Activated naive CD8-positive, alpha-beta T cell treated with anti-CD3 and anti-CD28 coated beads for 36 hours (primary cell): ENCODE measurements around the gene ZNF766. TPM values are rescaled to one million over a fixed set of nuclear protein-coding genes. Genes with fewer than 3 reads are reported as not detected.

ENCODE experiments used
- DNase-seq: peaks from one replicate; pipeline ENCODE4 v3.0.0; 2021
- H3K27ac Mint-ChIP-seq: one replicate; pipeline ENCODE4 v1.8.0; 2022; ENCODE audit warnings: mild to moderate bottlenecking, moderate library complexity, mixed read lengths
- H3K27me3 Mint-ChIP-seq: one replicate; pipeline ENCODE4 v1.8.0; 2022; ENCODE audit warnings: mild to moderate bottlenecking, mixed read lengths
- H3K36me3 Mint-ChIP-seq: one replicate; pipeline ENCODE4 v1.8.0; 2021; ENCODE audit warnings: mild to moderate bottlenecking, mixed read lengths
- H3K4me1 Mint-ChIP-seq: one replicate; pipeline ENCODE4 v1.8.0; 2021; ENCODE audit warnings: mixed read lengths
- H3K4me3 Mint-ChIP-seq: one replicate; pipeline ENCODE4 v1.8.0; 2022; ENCODE audit warnings: mild to moderate bottlenecking, moderate library complexity, mixed read lengths
- H3K9me3 Mint-ChIP-seq: one replicate; pipeline ENCODE4 v1.8.0; 2022; ENCODE audit warnings: mixed read lengths
- total RNA-seq, 2 experiments: library from RNA; stranded (reverse); gene quantifications; one replicate each; pipeline ENCODE4 v1.2.3, GENCODE V29; 2021

Gene ZNF766
- total RNA-seq: 10 to 100 TPM; 28.6 to 31.4 TPM

- H3K27ac Mint-ChIP-seq: peak within 1 kb of the TSS; percentile 94
- peaks cover 27% of the 10 kb centered on the region for H3K9me3 Mint-ChIP-seq
- no peaks in the 10 kb centered on the region for H3K27me3 Mint-ChIP-seq
- H3K4me1 Mint-ChIP-seq: peaks cover 21% of the 10 kb centered on the region
- peak within 1 kb of the TSS; percentile 96 for H3K4me3 Mint-ChIP-seq
- H3K36me3 Mint-ChIP-seq: peaks cover 48% of the 10 kb centered on the region
- DNase-seq: peak; percentile 96
Measured at GRCh38 chr19:52269338-52270261, at the start of gene ZNF766. Gene ZNF766 (plus strand): TSS chr19:52269587. CDS start chr19:52269614, 27 bp downstream.

GRCh38 chr19:52219611-52220010 lies 49.8 kb upstream of the ZNF766 start:
- no peaks in the 10 kb centered on the region for H3K27me3 Mint-ChIP-seq
- H3K36me3 Mint-ChIP-seq: peaks cover 29% of the 10 kb centered on the region
- DNase-seq: no peak
- no peak overlapping the region for H3K4me3 Mint-ChIP-seq
- H3K4me1 Mint-ChIP-seq: no peaks in the 10 kb centered on the region
- no peaks in the 10 kb centered on the region for H3K9me3 Mint-ChIP-seq
- no peak overlapping the region for H3K27ac Mint-ChIP-seq

GRCh38 chr19:52221031-52221430 lies 48.4 kb upstream of the ZNF766 start:
- H3K9me3 Mint-ChIP-seq: no peaks in the 10 kb centered on the region
- no peak overlapping the region for H3K4me3 Mint-ChIP-seq
- peaks cover 35% of the 10 kb centered on the region for H3K36me3 Mint-ChIP-seq
- H3K27me3 Mint-ChIP-seq: no peaks in the 10 kb centered on the region
- no peak for DNase-seq
- no peak overlapping the region for H3K27ac Mint-ChIP-seq
- H3K4me1 Mint-ChIP-seq: no peaks in the 10 kb centered on the region

GRCh38 chr19:52221831-52222375 lies 47.5 kb upstream of the ZNF766 start:
- H3K9me3 Mint-ChIP-seq: no peaks in the 10 kb centered on the region
- peaks cover 3% of the 10 kb centered on the region for H3K4me1 Mint-ChIP-seq
- no peaks in the 10 kb centered on the region for H3K27me3 Mint-ChIP-seq
- peaks cover 43% of the 10 kb centered on the region for H3K36me3 Mint-ChIP-seq
- no peak overlapping the region for H3K4me3 Mint-ChIP-seq
- H3K27ac Mint-ChIP-seq: no peak overlapping the region
- no peak for DNase-seq

GRCh38 chr19:52224211-52224610 lies 45.2 kb upstream of the ZNF766 start:
- Mint-ChIP-seq H3K4me1 (peaks cover 3% of the 10 kb centered on the region), H3K27me3 (no peaks in the 10 kb centered on the region), H3K4me3 (no peak overlapping the region), H3K27ac (no peak overlapping the region), H3K36me3 (peaks cover 52% of the 10 kb centered on the region), H3K9me3 (no peaks in the 10 kb centered on the region)
- no peak for DNase-seq

- no peak for DNase-seq
- Mint-ChIP-seq H3K36me3 (peaks cover 43% of the 10 kb centered on the region), H3K27me3 (no peaks in the 10 kb centered on the region), H3K27ac (peak overlapping the region; percentile 67), H3K9me3 (no peaks in the 10 kb centered on the region), H3K4me3 (no peak overlapping the region), H3K4me1 (peaks cover 9% of the 10 kb centered on the region)
Measured at GRCh38 chr19:52226652-52227051, 42.7 kb upstream of the ZNF766 start.

- Mint-ChIP-seq H3K9me3 (no peaks in the 10 kb centered on the region), H3K4me3 (no peak overlapping the region), H3K4me1 (peaks cover 9% of the 10 kb centered on the region), H3K36me3 (peaks cover 46% of the 10 kb centered on the region), H3K27ac (peak overlapping the region; percentile 62), H3K27me3 (no peaks in the 10 kb centered on the region)
- DNase-seq: no peak
Measured at GRCh38 chr19:52227196-52227940, 42.0 kb upstream of the ZNF766 start.

- Mint-ChIP-seq H3K4me1 (peaks cover 9% of the 10 kb centered on the region), H3K9me3 (no peaks in the 10 kb centered on the region), H3K4me3 (no peak overlapping the region), H3K36me3 (peaks cover 41% of the 10 kb centered on the region), H3K27me3 (no peaks in the 10 kb centered on the region), H3K27ac (peak overlapping the region; percentile 4)
- DNase-seq: no peak
Measured at GRCh38 chr19:52227980-52228379, 41.4 kb upstream of the ZNF766 start.

GRCh38 chr19:52229524-52229923 lies 39.9 kb upstream of the ZNF766 start:
- Mint-ChIP-seq H3K4me3 (no peak overlapping the region), H3K9me3 (no peaks in the 10 kb centered on the region), H3K36me3 (peaks cover 41% of the 10 kb centered on the region), H3K27ac (no peak overlapping the region), H3K27me3 (no peaks in the 10 kb centered on the region), H3K4me1 (peaks cover 9% of the 10 kb centered on the region)
- no peak for DNase-seq

GRCh38 chr19:52230685-52231084 lies 38.7 kb upstream of the ZNF766 start:
- H3K27me3 Mint-ChIP-seq: no peaks in the 10 kb centered on the region
- H3K27ac Mint-ChIP-seq: peak overlapping the region; percentile 26
- peaks cover 35% of the 10 kb centered on the region for H3K36me3 Mint-ChIP-seq
- DNase-seq: no peak
- H3K4me3 Mint-ChIP-seq: no peak overlapping the region
- H3K9me3 Mint-ChIP-seq: no peaks in the 10 kb centered on the region
- peaks cover 9% of the 10 kb centered on the region for H3K4me1 Mint-ChIP-seq

GRCh38 chr19:52231154-52231910 lies 38.1 kb upstream of the ZNF766 start:
- Mint-ChIP-seq H3K27me3 (no peaks in the 10 kb centered on the region), H3K36me3 (peaks cover 29% of the 10 kb centered on the region), H3K9me3 (no peaks in the 10 kb centered on the region), H3K4me3 (no peak overlapping the region), H3K4me1 (peaks cover 8% of the 10 kb centered on the region), H3K27ac (no peak overlapping the region)
- DNase-seq: no peak

GRCh38 chr19:52234406-52234805 lies 35.0 kb upstream of the ZNF766 start:
- Mint-ChIP-seq H3K4me3 (no peak overlapping the region), H3K9me3 (no peaks in the 10 kb centered on the region), H3K27me3 (no peaks in the 10 kb centered on the region), H3K36me3 (peaks cover 6% of the 10 kb centered on the region), H3K27ac (no peak overlapping the region), H3K4me1 (peaks cover 6% of the 10 kb centered on the region)
- no peak for DNase-seq

- H3K27ac Mint-ChIP-seq: no peak overlapping the region
Measured at GRCh38 chr19:52237197-52237596, 32.2 kb upstream of the ZNF766 start.

GRCh38 chr19:52237771-52238400 lies 31.5 kb upstream of the ZNF766 start:
- H3K27ac Mint-ChIP-seq: no peak overlapping the region
- no peak overlapping the region for H3K4me3 Mint-ChIP-seq
- H3K27me3 Mint-ChIP-seq: no peaks in the 10 kb centered on the region

More at GRCh38 chr19:52237197-52237596, 32.2 kb upstream of the ZNF766 start:
- Mint-ChIP-seq H3K4me1 (no peaks in the 10 kb centered on the region), H3K36me3 (no peaks in the 10 kb centered on the region), H3K9me3 (no peaks in the 10 kb centered on the region), H3K27me3 (no peaks in the 10 kb centered on the region), H3K4me3 (no peak overlapping the region)
- no peak for DNase-seq

More at GRCh38 chr19:52237771-52238400, 31.5 kb upstream of the ZNF766 start:
- H3K4me1 Mint-ChIP-seq: no peaks in the 10 kb centered on the region
- no peaks in the 10 kb centered on the region for H3K9me3 Mint-ChIP-seq
- DNase-seq: peak; percentile 38
- no peaks in the 10 kb centered on the region for H3K36me3 Mint-ChIP-seq
